Activated CD4-positive, alpha-beta T cell treated with anti-CD3 and anti-CD28 coated beads for 1 hour (primary cell): Measurements from ENCODE around the gene TSHZ2.

Experiments used
- DNase-seq: peaks from one replicate; pipeline ENCODE4 v3.0.0-alpha.2; 2020

TSHZ2 gene

GRCh38 chr20:53220482-53221307 is 248.5 kb downstream of the TSHZ2 start:
- DNase-seq = no peak

- no peak for DNase-seq
Observed at GRCh38 chr20:53221731-53222130, 249.6 kb downstream of the TSHZ2 start.

- no peak for DNase-seq
Observed at GRCh38 chr20:53222416-53222815, 250.3 kb downstream of the TSHZ2 start.

- no peak for DNase-seq
Observed at GRCh38 chr20:53222932-53223331, 250.8 kb downstream of the TSHZ2 start.

- no peak for DNase-seq
Observed at GRCh38 chr20:53223626-53224172, 251.5 kb downstream of the TSHZ2 start.

GRCh38 chr20:53224851-53225250 is 252.7 kb downstream of the TSHZ2 start:
- DNase-seq = no peak

GRCh38 chr20:53226826-53227225 is 254.7 kb downstream of the TSHZ2 start:
- DNase-seq = no peak

- DNase-seq = no peak
Observed at GRCh38 chr20:53227523-53227922, 255.4 kb downstream of the TSHZ2 start.

GRCh38 chr20:53231061-53231460 is 258.9 kb downstream of the TSHZ2 start:
- no peak for DNase-seq

- DNase-seq = no peak
Observed at GRCh38 chr20:53237461-53237860, 265.3 kb downstream of the TSHZ2 start.

- DNase-seq = no peak
Observed at GRCh38 chr20:53238121-53238660, 266.0 kb downstream of the TSHZ2 start.

GRCh38 chr20:53243152-53243551 is 271.0 kb downstream of the TSHZ2 start:
- DNase-seq = no peak

- no peak for DNase-seq
Observed at GRCh38 chr20:53244711-53245110, 272.6 kb downstream of the TSHZ2 start.

GRCh38 chr20:53245574-53245973 is 273.4 kb downstream of the TSHZ2 start:
- no peak for DNase-seq

- DNase-seq = no peak
Observed at GRCh38 chr20:53247468-53248103, 275.4 kb downstream of the TSHZ2 start.

GRCh38 chr20:53250456-53250855 is 278.3 kb downstream of the TSHZ2 start:
- no peak for DNase-seq

- no peak for DNase-seq
Observed at GRCh38 chr20:53252002-53252401, 279.8 kb downstream of the TSHZ2 start.

GRCh38 chr20:53253668-53254067 is 281.5 kb downstream of the TSHZ2 start:
- no peak for DNase-seq

GRCh38 chr20:53255102-53255710 is 283.0 kb downstream of the TSHZ2 start:
- no peak for DNase-seq

GRCh38 chr20:53258741-53259140 is 286.6 kb downstream of the TSHZ2 start:
- no peak for DNase-seq

- no peak for DNase-seq
Observed at GRCh38 chr20:53260168-53260567, 288.0 kb downstream of the TSHZ2 start.

- no peak for DNase-seq
Observed at GRCh38 chr20:53260591-53260990, 288.4 kb downstream of the TSHZ2 start.

GRCh38 chr20:53262365-53262764 is 290.2 kb downstream of the TSHZ2 start:
- no peak for DNase-seq
